ENCODE measurements around the gene DOC2B. TPM values are rescaled to one million over a fixed set of nuclear protein-coding genes. Genes with fewer than 3 reads are reported as not detected.

Gene DOC2B
- total RNA-seq (2022; extraction: Qiagen RNA extraction; ENCODE audit: low read depth), result 0.36 to 0.95 TPM (median 0.79 TPM) in 5 replicates

DNA sequence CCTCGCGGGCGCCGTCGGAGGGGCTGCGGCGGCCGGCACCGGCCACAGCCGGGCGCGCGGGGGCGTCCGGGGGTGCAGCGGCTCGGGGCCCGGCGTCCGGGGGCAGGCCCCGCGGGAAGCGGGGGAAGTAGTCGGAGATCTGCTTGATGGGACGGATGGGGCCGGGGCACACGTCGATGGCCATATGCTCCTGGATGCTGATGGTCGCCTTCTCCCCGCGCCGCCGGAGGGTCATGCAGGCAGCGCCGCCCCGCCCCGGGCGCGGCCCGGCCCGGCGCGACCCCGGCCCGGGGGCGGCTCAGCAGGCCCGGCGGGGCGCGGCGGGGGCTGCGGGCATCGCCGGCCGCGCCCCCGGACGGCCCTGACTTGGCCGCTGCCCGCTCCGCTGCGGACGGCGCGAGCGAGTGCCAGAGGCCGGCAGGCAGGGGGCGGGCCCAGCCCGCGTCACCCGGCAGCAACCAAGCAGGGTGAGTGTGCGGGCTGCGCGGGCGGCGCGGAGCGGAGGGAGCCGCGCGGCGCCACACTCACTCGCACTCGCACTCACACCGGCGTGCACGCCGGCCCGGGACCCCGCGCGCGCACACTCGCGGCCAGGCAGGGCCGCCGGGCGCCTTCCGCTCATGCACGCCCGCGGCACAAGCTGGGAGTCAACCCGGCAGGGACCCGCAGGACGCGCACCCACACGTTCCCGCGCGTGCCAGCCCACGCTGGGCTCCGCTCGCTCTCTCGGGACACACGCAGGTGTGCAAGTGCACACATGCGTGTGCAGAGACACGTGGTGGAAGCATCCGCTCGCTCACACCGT, at the start of gene DOC2B:
Gene DOC2B, minus strand, starts transcription at position 406 of the 805 bp plus-strand sequence. Its CDS starts 171 bp downstream, at position 235.

GRCh38 chr17:137166-137807, 44.2 kb downstream of the DOC2B start, which contains the start of gene SCGB1C2:
Gene SCGB1C2 (plus strand): TSS chr17:137569. CDS start chr17:137591, 22 bp downstream.

Other genes with a start within 250 kb of the DOC2B start
- gene SCGB1C2, start 44.1 kb downstream of the DOC2B start, total RNA-seq (2022; extraction: Qiagen RNA extraction; ENCODE audit: low read depth), result not detected in 5 replicates
- gene RPH3AL, start 171.2 kb upstream of the DOC2B start, total RNA-seq (2022; extraction: Qiagen RNA extraction; ENCODE audit: low read depth), result 20.2 to 25.9 TPM (median 23.3 TPM) in 5 replicates